COR-L47 (cell line): ENCODE data around the gene FGF1.

ENCODE experiments used
- DNase-seq: peaks from one replicate; lab custom pipeline; 2025; lab: John Stamatoyannopoulos, UW

The FGF1 gene

DNA sequence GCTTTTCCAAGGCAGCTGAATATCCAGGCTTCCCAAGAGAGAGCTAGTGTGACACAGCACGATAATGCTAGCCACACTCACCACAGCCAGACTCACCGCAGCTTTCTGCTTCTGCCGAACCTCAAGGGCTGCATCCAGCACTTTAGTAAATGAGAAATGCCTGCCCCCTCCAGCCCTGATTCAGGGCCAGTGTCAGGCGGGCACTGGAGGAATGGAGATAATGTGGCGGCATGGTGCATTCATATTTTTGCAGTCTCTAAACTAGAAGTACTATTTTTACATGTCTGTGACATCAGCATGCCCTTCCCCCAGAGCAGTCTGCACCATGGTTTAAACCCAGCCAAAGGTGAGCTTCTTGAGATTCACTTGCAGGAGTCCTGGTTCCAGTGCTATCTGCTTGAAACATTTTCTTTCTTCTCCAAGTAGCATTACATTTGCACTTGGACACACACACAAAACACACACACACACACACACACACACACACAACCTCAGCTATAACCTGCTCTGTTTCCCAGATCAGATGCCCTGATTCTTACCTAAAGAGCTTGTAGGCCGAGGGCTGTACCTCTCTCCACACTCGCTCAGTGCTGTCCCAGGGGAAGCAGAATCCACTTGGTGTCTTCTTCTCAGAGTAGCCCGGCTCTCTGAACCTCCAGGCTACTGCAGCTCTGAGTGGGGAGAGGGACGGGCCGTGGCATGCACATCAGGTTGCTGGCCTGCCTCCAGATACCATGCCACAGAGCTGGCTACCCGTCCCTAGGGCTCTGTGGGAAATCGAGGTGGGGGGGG is at the start of gene FGF1:
FGF1 (minus strand) TSS at position 673 of the 792 bp plus-strand sequence. CDS start 71,963 bp downstream, outside the sequence.
- DNase-seq, result no peak

- no peak for DNase-seq
These were observed 41.8 kb upstream of the FGF1 start for GRCh38 chr5:142727735-142728047.

GRCh38 chr5:142726188-142726731 is 40.4 kb upstream of the FGF1 start:
- no peak for DNase-seq

- DNase-seq, result no peak
These were observed 39.6 kb upstream of the FGF1 start for GRCh38 chr5:142725231-142726187.

DNA sequence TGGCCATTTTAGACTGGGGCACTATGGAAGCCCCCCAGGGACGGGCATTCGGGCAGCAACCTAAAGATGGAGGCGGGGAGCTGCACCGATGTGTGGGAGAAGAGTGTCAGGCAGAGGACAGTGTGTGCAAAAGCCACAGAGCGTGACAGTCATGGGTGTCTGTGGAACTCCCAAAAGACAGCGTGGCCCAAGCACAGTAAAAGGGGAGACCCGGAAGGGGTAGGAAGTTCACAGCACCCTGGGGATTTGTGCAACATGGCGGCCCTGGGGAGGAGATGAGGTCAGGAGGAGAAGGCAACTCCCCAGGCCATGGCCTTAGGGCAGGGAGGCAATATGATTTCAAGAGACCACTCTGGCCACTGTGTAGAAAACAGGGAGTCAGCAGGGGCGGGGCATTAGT is 38.9 kb upstream of the FGF1 start:
- DNase-seq, result no peak

- DNase-seq, result no peak
These were observed 37.0 kb upstream of the FGF1 start for GRCh38 chr5:142722896-142723295.

- no peak for DNase-seq
These were observed 36.3 kb upstream of the FGF1 start for GRCh38 chr5:142722146-142722545.

DNA sequence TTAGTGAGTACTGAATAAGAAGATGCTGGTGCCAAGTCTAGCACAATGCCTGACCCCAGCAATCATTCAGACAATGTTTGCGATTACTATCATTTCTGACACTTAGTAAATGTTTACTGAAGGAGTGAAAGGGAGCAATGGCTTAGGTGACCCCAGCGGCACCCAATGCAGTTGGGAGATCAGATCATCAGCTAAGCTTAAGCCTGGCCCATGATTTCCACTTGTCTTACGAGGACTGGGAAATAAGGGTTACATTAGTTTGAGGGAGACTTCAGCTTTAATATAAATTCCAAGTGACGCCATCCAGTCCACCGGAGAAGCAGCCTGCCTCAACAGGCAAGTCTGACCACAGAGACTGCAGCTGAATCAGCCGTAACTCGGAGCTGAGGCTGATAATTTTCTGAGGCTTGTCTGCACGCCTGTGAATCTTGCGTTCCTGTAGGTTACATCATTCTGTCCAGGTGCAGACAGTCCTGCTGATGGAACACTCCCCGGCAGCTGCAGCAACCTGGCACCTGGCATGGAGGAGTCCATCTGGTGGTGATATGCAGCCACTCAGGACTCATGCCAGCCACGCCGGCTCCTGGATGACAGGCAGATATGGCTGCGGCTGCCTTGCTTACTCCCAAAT is 34.9 kb upstream of the FGF1 start:
- peak; percentile 79 for DNase-seq

GRCh38 chr5:142719836-142720370 is 34.0 kb upstream of the FGF1 start:
- DNase-seq, result no peak

GRCh38 chr5:142717582-142718215 is 31.8 kb upstream of the FGF1 start:
- DNase-seq, result peak; percentile 14

GRCh38 chr5:142716963-142717362 is 31.1 kb upstream of the FGF1 start:
- peak; percentile 48 for DNase-seq

- DNase-seq, result no peak
These were observed 29.4 kb upstream of the FGF1 start for GRCh38 chr5:142715291-142715690.

DNA sequence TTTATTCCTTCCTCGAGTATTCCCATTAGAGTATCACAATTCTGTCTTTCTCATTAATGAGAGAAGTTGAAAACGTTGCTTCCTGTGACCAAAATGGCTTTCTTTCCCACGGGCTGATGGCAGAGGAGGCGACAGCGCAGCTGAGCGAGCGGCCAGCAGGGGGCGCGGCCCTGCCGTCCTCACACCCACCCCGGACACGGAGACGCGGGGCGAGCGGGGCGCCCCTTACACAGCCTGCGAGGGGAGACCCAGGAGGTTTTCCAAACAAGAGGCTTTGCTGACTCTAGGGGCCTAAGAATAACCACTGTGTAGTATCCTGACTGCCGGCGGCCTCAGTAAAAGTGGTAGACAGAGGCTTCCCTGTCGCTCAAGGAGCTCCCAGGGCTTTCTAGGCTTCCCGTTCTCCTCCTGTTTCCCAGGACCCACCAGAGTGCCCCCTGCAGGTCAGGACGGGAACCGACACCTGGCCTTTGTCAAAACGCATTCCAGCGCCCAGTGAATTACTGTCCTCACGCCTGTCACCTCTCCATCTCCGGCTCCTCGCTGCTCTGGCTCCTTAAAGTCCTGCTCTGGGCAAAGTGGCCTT is 27.3 kb upstream of the FGF1 start:
- DNase-seq, result peak; percentile 67

- no peak for DNase-seq
These were observed 17.3 kb upstream of the FGF1 start for GRCh38 chr5:142703153-142703552.

- no peak for DNase-seq
These were observed 15.9 kb upstream of the FGF1 start for GRCh38 chr5:142701673-142702311.

GRCh38 chr5:142700566-142700965 is 14.7 kb upstream of the FGF1 start:
- no peak for DNase-seq

GRCh38 chr5:142699184-142699720 is 13.4 kb upstream of the FGF1 start:
- peak; percentile 52 for DNase-seq

GRCh38 chr5:142698447-142699183 is 12.7 kb upstream of the FGF1 start:
- DNase-seq, result no peak
